KBM-7 (cell line): ENCODE measurements around the gene COQ8B.
"Not testable (repeated sequence)": the region's sequence is repeated elsewhere in the genome, so short reads cannot be mapped to it uniquely, and the experiment has no call there.

Experiments
- DNase-seq: peaks from one replicate; pipeline ENCODE4 v3.0.0-alpha.2; 2015
- in situ Hi-C: fragments of 300-500 bp; cut with MboI; formaldehyde crosslinking; loops from 2 replicates; pipeline ENCODE4 v1.14.3; 2020; ENCODE audit warnings: low sequenced_read_pairs, low pct_unique_long_range_greater_than_20kb, mixed read lengths

COQ8B gene

DNA sequence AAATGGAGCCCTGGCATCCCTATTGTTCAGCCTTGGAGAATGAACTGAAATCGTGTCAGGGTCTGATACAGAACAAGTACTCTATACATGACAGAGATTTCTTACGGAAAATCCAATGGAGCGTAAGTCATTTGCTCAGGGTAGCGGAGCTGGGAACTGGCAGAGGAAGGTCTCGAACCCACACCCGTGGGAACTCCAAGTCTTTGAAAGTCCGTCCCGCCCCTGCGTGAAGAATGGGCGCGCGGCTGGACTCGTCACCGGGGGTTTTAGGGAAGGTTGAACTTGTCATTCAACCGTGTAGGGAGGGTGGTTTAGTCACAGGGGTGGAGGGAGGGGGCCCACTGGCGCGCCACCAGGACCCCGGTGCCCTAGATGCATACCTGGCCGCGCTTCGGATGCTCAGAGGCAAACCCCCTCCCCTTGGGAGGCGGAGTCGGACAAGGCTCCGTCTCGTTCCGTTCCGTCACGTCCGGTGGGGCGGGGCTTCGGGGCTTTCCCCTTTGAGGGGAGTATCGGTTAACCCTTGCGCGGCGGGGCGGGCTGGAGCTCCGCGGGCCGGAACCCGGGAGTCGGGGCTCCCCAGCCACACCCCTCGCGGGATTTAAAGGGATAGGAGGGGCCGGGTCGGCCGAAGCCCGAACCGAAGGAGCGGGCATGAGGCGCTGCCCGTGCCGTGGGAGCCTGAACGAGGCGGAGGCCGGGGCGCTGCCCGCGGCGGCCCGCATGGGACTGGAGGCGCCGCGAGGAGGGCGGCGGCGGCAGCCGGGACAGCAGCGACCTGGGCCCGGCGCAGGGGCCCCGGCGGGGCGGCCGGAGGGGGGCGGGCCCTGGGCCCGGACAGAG lies at the start of gene COQ8B, which contains the start of gene ITPKC:
Gene COQ8B (minus strand): TSS at position 405 of the 843 bp plus-strand sequence. CDS start 2,254 bp downstream, outside the sequence.
Gene ITPKC (plus strand): TSS at position 631 of the 843 bp plus-strand sequence. CDS start 24 bp downstream, at position 655.
- in situ Hi-C loops: no loop called here
- peak; percentile 95 for DNase-seq

DNA sequence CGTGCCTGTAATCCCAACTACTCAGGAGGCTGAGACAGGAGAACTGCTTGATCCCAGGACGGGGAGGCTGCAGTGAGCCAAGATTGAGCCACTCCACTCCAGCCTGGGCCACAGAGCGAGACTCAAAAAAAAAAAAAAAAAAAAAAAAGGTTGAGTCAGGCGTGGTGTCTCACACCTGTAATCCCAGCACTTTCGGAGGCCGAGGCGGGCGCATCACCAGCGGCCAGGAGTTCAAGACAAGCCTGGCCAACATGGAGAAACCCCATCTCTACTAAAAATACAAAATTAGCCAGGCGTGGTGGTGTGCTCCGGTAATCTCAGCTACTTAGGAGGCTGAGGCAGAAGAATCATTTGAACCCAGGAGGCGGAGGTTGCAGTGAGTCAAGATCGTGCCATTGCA lies 49.7 kb upstream of the COQ8B start:
- DNase-seq: not testable (repeated sequence)

DNA sequence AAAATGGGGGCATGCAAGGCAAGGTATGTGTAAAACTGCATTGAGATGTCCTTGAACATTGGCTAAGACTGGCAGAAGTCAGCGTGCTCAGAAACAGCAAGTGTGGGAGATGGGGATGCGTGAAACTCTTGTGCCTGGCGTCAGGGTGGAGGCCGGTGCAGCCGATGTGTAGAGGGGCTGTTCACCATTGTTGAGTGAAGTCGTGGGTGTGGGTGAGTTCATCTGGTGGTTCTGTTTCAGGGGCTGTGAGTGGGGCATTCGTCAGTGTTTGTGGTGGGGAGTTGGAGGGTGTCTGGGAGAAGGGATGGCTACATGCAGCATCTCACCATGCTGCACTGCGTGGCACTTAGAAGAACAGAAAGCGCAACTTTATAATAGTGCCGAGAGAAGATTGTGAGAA lies 47.3 kb upstream of the COQ8B start:
- in situ Hi-C loops: no loop called here
- DNase-seq: no peak

More for the DNA sequence above, 49.7 kb upstream of the COQ8B start:
- in situ Hi-C loops: not testable (repeated sequence)

GRCh38 chr19:40763526-40763925 lies 46.8 kb upstream of the COQ8B start:
- DNase-seq: no peak
- in situ Hi-C loops: no loop called here

DNA sequence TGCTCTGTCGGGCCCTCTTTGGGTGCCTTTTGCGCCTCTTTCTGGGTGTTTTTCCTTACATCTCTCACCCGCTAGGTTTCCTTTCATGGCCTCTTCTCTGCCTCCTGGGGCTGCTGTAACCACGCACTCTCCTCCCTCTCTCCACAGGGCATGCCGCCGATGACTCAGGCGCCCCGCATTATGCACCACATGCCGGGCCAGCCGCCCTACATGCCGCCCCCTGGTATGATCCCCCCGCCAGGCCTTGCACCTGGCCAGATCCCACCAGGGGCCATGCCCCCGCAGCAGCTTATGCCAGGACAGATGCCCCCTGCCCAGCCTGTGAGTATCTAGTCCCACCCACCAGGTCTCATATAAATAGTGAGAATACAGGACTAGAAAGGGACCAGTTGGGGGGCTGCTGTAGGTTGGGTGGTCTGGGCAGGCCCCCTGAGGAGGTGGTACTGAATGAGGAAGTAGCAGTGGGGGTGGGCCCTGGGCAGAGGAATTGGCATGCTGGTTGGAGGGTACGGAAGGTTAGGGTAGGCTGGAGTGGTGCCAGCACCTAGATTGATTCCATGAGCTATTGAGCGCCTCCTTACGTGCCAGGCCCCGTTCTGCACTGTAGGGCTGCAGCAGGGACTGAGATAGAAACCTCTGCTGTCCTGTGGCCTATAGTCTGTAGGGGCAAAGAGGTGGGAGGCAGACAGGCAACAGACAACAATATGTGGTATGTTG lies 46.2 kb upstream of the COQ8B start:
- in situ Hi-C loops: no loop called here
- DNase-seq: no peak

DNA sequence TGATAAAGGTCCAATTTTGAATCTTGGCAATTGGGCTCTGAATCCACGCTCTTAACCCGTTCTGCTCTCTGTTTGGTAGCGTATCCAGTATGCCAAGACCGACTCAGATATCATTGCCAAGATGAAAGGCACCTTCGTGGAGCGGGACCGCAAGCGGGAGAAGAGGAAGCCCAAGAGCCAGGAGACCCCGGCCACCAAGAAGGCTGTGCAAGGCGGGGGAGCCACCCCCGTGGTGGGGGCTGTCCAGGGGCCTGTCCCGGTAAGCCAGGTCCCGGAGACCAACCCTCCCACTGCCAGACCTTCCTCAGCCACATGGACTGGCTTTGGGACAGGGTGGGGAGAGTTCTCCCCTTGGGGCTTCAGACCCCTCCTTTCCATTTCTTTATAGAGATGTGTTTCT lies 42.7 kb upstream of the COQ8B start:
- no peak for DNase-seq
- in situ Hi-C loops: no loop called here

- in situ Hi-C loops: no loop called here
- no peak for DNase-seq
Measured at GRCh38 chr19:40758491-40758890, 41.8 kb upstream of the COQ8B start.

DNA sequence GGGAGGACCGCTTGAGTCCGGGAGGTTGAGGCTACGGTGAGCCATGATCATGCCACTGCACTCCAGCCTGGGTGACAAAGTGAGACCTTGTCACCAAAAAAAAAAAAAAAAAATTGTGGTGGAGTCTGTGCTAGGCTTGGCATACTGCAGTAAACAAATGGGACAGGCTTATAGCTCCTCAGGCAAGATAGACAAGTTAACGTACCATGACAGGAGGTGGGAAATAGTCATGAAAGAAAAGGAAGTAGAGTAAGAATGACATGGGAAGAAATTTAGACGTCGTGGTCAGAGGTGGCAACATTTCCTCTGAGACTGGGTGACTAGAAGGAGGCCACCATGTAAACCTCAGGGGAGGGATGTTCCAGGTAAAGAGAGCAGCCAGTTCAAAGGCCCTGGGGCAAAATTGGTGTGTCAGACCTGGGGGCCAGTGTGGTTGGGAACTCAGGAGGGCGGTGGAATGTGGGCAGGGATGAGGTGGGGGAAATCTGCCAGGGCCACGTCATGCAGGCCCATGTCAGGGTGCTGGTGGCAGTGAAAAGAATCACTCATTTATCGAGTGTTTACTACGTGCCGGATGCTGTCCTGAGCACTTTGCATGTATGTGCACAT lies 39.9 kb upstream of the COQ8B start:
- in situ Hi-C loops: no loop called here
- peak; percentile 27 for DNase-seq

GRCh38 chr19:40755791-40756190 lies 39.1 kb upstream of the COQ8B start:
- in situ Hi-C loops: no loop called here
- no peak for DNase-seq

DNA sequence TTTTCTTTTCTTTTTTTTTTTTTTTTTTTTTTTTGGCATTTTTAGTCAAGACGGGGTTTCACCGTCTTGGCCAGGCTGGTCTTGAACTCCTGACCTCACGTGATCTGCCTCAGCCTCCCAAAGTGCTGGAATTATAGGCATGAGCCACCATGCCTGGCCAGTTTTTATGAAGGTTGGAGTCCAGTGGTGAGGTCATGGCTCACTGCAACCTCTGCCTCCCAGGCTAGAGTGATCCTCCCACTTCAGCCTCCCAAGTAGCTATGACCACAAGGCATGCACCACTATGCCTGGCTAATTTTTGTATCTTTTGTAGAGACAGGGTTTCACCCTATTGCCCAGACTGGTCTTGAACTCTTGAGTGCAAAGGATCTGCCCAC lies 38.5 kb upstream of the COQ8B start:
- in situ Hi-C loops: no loop called here
- no peak for DNase-seq

DNA sequence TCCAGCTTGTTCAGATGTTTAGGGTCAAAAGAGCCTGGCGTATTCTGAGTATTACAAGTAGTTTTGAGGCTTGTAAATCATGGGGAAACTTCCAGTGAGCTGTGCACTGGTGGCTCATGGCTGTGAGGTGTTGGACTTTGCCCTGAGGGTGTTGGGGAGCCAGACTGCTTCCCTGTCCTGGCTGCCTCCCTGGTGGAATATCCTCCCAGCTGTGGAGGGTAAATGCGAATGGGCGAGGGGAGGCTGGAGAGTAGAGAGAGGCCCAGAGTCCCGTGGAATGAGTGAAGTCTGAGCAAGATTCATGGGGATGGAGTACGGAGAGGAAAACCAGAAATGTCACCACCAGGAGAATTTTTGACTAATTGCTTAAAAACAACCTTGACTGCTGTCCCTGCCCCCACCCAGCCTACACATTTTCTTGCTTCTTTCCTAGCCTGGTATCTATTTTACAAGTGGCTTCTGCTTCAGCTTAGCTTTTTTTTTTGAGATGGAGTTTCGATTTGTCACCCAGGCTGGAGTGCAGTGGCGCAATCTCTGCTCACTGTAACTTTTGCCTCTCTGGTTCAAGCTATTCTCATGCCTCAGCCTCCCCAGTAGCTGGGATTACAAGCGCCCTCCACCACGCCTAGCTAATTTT lies 38.0 kb upstream of the COQ8B start:
- in situ Hi-C loops: no loop called here
- no peak for DNase-seq

- in situ Hi-C loops: no loop called here
- peak; percentile 36 for DNase-seq
Measured at GRCh38 chr19:40752257-40752781, 35.6 kb upstream of the COQ8B start.

GRCh38 chr19:40750874-40751537 lies 34.3 kb upstream of the COQ8B start, which contains the start of gene SNRPA:
Gene SNRPA (plus strand): TSS chr19:40751203. CDS start chr19:40751409, 206 bp downstream.
- DNase-seq: peak; percentile 98

DNA sequence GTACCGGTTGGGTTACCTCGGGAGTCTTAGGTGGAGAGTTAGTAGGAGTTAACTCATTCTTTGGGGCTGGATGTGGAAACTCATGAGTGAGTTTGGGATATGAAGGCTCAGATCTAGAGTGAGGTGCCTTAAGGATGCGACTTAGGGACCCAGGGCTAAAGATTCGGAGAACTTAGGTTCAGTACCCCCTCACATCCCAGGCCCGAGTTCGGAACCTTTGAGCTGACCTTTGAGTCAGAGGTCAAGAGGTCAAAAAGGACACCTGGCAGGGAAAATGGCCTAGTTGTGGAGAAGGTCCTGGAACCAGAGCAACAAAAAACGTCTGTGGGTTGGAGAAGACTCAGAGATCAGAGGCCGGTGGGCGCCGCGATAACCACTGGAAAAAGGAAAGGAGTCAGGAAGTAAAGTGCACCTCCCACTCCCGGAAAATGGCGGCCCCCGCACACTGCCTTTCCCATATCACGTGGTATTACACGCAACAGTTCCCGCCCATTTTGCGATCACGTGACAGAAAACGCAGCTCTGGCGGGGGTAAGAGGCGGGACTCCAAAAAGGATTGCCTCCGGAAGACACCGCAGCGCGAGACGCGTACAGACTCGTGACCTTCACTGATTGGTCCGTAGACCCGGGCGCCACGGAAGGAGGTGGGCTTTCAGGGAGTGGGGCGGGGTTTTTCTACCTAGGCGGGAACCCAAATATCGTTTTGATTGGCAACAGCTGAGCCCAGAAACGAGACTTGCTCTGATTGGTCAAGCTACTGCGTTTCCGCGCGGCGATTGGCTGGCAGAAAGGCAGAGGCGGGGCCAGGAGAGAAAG lies 33.6 kb upstream of the COQ8B start, which contains the start of gene ACTMAP:
Gene ACTMAP (minus strand): TSS at position 420 of the 816 bp plus-strand sequence. CDS start 674 bp downstream, outside the sequence.
- in situ Hi-C loops: no loop called here
- DNase-seq: peak; percentile 100

More at GRCh38 chr19:40750874-40751537, 34.3 kb upstream of the COQ8B start, which contains the start of gene SNRPA:
- in situ Hi-C loops: no loop called here

GRCh38 chr19:40747536-40747935 lies 30.9 kb upstream of the COQ8B start:
- in situ Hi-C loops: no loop called here
- no peak for DNase-seq

GRCh38 chr19:40745402-40745780 lies 28.7 kb upstream of the COQ8B start:
- no peak for DNase-seq
- in situ Hi-C loops: no loop called here

GRCh38 chr19:40744554-40745401 lies 28.1 kb upstream of the COQ8B start:
- in situ Hi-C loops: no loop called here
- no peak for DNase-seq
